ENCODE measurements around the gene MTCH2.
"Not testable (repeated sequence)": the region's sequence is repeated elsewhere in the genome, so short reads cannot be mapped to it uniquely, and the experiment has no call there.

- not testable (repeated sequence) for TF ChIP-seq POLR2A (IDR thresholded peaks at IDR 0.05; ENCODE audit: low read depth, low read length); POLR2AphosphoS5 (IDR thresholded peaks at IDR 0.05; ENCODE audit: low read depth, low read length); TAF1 (IDR thresholded peaks at IDR 0.05; ENCODE audit: borderline replicate concordance, low read depth, low read length)
These were observed 44.3 kb upstream of the MTCH2 start for GRCh38 chr11:47686704-47687103.

Data from GM12892 (cell line).